T-helper 2 cell treated with Interferon-gamma antibody and Interleukin-4, amounts not matched to agents 100 ng/mL and 5 ng/mL, for 36 hours (primary cell): ENCODE data around the gene SIX5. TPM values are rescaled to one million over a fixed set of nuclear protein-coding genes. Genes with fewer than 3 reads are reported as not detected.
"Not testable (repeated sequence)": the region's sequence is repeated elsewhere in the genome, so short reads cannot be mapped to it uniquely, and the experiment has no call there.

Experiments used
- intact Hi-C: fragments of 100-400 bp; cut with micrococcal nuclease; formaldehyde crosslinking; loops from one replicate; pipeline ENCODE4 v1.15.1; 2023
- total RNA-seq: library from RNA; stranded (reverse); gene quantifications from 2 replicates; pipeline ENCODE4 v1.2.3, GENCODE V29; 2022

SIX5 gene
- total RNA-seq, 1 donor from 2014 or later, result 0.68 TPM

DNA sequence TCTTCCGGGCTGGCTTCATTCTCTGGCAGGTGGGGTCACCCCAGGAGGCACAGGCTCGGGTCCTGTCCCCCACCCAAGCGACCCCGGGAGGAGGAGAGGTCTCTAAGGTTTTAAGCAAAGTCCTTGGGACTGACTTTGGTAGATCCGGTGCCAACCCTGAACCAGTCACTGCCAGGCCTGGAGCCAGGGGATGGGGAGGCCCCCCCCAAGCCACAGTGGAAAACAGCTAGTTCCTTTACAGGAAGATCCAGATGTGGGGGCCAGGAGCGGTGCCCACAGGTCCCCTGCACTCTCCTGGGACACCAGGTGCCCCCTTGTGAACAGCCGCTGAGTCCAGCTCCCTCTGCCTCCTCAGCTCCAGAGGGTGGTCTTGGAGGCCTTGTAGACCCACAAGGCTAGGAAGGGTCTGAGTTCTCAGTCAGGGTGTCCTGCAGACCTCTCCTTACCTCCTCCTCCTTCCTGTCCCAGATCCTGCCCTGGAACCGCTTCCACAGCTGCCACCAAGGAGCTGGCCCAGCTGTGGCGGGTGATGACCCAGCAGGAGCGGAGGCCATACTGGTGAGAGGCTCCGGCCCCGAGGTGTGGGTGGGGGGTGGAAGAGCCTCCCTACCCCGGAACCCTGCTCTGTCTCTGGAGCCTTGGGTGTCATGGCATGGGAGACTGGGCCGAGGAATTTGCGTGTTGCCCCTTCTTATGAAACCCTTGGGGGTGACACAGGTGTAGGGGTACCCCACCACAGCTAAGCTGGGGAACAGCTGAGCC lies 6.0 kb downstream of the SIX5 start:
- intact Hi-C loops, result no loop called here

- intact Hi-C loops, result no loop called here
These were observed 7.3 kb downstream of the SIX5 start for GRCh38 chr19:45761714-45762113.

- intact Hi-C loops, result no loop called here
These were observed 10.1 kb downstream of the SIX5 start for GRCh38 chr19:45758921-45759320.

- intact Hi-C loops, result no loop called here
These were observed 11.4 kb downstream of the SIX5 start for GRCh38 chr19:45757695-45758094.

DNA sequence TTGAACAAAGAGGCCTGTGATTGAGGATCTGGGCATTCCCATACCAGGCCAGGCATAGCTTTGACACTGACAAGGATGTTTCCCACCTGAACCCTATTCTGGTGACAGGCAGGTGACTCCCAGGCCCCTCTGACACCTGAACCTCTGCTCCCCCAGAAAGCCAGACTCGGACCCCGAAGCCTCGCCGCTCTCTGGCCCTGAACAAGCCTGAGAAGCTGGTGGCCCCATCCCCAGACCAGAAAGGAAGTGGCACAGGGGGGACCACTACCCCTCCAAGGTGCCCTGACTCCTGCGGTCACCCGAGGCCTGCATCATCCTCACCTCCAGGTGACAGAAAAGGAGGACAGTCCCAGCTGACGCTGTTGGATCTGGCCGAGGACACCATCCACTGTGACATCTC lies 14.7 kb downstream of the SIX5 start:
- intact Hi-C loops, result no loop called here

- intact Hi-C loops, result no loop called here
These were observed 15.5 kb downstream of the SIX5 start for GRCh38 chr19:45753548-45753947.

DNA sequence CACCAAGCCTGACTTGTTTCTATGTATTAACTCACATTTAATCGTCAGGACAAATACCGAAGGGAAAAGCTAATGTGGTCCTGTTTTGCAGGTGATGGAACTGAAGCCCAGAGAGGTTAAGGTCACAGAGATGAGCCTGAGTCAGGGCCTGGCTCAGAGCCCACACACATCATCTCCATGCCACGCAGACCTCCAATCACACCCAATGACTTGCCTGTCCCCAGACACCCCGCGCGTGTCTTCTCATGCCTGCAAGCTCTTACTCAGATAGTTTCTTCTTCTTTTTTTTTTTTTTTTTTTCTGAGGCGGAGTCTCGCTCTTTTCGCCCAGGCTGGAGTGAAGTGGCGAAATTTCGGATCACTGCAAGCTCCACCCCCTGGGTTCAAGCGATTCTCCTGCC lies 16.4 kb downstream of the SIX5 start:
- intact Hi-C loops, result no loop called here

DNA sequence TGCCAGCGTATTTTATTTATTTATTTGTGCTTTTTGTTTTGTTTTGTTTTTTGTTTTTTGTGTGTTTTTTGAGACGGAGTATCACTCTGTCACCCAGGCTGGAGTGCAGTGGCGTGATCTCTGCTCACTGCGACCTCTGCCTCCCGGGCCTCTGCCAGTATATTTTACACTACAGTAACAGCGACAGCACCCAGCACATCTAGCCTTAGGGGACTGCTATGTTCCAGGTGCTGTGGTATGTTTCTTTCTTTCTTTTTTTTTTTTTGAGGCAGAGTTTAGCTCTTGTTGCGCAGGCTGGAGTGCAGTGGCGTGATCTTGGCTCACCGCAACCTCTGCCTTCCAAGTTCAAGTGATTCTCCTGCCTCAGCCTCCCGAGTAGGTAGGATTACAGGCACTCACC lies 17.6 kb downstream of the SIX5 start:
- intact Hi-C loops, result not testable (repeated sequence)

DNA sequence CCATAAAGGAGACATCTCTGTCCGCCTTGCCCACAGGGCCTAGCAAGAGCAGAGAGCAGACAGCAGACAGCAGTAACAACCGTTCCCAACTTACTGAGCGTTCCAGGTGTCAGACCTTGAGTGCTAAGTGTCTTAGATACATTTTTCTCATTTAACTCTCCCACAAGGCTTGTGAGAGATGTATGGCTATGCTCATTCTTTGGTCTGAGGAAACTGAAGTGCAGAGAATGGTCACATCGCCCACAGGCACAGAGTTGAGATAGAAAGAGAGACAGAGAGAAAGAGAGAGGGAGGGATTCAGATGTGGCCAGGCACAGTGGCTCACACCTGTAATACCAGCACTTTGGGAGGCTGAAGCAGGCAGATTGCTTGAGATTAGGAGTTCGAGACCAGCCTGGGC lies 21.5 kb downstream of the SIX5 start:
- intact Hi-C loops, result no loop called here

GRCh38 chr19:45746866-45747265 lies 22.2 kb downstream of the SIX5 start:
- intact Hi-C loops, result no loop called here

GRCh38 chr19:45745606-45746005 lies 23.4 kb downstream of the SIX5 start:
- intact Hi-C loops, result no loop called here

- intact Hi-C loops, result no loop called here
These were observed 26.1 kb downstream of the SIX5 start for GRCh38 chr19:45742969-45743368.

DNA sequence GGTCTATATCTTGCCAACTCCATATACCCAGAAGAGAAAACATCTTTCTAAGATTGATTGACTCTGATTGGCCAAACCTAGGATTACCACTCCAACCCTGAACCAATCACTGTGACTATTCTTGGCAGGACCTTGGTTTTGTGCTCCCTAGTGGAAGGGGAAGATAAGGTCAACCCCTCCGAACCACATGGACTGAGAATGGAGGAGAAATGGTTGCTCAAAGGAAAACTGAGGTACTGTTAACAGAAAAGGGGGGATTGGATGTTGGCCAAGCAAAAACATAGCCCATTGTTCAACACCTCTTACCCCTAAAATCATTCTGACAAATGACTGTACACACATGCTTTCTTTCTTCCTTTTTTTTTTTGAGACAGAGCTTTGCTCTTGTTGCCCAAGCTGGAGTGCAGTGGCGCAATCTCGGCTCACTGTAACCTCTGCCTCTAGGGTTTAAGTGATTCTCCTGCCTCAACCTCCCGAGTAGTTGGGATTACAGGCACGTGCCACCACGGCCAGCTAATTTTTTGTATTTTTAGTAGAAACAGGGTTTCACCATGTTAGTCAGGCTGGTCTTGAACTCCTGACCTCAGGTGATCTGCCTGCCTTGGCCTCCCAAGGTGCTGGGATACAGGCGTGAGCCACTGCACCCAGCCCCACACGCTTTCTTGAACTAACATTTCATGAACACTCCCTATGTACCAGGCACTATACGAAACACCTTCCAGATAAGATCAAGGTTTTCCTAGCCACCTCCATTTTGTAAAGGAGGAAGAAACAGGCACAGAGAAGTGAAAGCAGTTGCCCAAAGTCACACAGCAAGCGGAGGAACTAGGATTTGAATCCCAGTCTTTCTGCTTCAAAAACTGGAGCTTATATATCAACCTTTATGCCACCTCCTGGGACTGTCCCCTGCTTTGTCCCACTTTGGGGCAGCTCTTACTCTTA lies 29.3 kb downstream of the SIX5 start:
- intact Hi-C loops, result no loop called here

DNA sequence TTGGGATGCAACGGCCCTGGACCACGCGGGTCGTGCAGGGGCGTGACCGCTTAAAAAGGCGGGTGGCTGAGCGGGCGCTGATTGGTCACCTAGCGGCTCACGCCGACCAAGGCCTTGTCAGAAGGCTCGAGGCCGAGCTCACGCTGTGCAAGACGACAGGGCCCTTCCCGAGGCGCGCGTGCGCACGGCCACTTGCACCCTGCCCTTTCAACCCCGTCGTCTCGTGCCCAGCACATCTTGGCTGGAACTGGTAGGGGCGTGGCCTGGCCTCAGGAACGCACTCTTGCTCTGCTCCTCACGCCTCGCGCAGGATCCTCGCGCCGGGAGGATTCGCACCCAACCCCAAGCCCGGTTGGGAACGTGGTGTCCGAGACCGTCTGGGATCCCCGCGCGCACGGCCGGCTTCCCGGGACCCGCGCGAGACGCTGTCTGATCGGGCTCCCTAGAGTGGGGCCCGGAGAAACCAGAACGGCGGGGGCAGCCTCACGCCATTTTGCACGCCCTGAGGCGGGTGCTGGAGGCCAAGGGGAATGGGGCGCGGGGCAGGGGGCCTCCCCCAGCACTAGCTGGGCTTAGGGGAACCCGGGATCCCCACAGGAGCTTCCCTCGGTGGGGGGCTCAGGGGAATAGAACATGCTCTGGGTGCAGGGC lies 35.8 kb downstream of the SIX5 start, which contains the start of gene MEIOSIN:
Gene MEIOSIN (plus strand): TSS at position 280 of the 651 bp plus-strand sequence. CDS start 1,938 bp downstream, outside the sequence.
- intact Hi-C loops, result no loop called here

DNA sequence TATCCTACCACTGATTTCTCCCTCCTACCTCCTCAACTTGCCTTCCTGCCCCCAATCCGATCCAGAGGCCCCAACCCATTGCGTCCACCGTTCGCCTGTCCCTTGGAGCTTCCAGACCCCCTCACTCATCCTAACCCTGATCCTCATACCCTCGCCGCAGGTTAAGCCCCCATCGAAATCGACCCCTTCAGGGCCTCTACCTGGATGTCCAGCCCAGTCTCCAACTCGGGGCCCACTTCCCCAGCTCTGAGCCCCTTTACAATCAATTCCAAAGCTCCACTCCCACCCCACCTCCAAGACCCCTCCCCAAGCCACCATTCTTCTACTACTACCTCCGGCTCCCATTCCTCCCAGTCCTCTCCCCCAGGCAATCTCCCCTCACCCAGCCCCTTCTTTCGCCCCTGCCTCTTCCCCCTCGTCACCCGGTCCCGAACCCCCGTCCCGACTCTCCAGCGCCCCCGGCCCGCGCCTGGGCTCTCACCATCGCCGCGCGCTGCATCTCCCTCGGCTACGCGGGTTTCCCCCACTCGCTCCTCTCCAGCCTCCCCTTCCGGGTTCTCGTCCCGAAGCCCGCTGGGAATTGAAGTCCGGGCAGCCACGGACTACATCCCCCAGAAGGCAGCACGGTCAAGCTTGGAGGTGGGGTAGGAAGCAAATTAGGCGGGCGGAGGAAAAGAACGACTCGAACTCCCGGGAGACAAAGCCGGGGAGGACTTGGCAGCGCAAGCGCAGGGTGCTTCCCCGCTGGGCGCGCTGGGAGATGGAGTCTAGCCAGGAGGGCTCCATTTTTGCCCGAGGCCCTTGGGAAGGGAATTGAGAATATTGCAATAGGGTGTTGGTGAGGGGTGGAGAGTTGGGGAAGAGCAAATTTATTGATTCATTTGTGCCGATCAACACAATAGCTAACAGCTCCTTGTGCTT lies 38.4 kb downstream of the SIX5 start, which contains the start of gene FBXO46:
Gene FBXO46 (minus strand): TSS at position 529 of the 921 bp plus-strand sequence. CDS start 17,401 bp downstream, outside the sequence.
- intact Hi-C loops, result loop anchor here (1.0 to 2.0 kb wide), 5 partner anchors 13 to 156 kb away; partner anchors contain the start of genes IRF2BP1, OPA3, SIX5 and SYMPK

DNA sequence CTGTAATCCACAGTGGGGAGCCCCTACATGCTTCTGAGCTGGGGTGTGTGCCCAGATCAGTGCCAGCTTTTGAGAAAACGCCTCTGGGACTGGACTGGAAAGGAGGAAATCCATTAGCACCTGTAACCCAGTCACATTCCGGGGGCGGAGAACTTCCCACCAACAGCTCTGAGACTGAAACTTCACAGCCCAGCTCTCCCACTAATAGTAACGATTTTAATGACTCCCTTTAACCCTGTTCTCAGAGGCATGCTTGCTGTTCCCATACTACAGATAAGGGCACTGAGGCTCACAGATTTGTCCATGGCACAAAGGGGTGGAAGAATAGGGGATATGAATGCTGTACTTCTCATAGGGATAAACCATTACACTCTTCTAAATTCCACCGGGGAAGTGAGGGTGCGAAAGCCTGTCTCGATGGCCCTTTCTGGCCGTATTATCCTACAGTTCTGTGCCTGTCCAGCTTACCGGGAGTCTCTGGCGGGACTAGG lies 39.2 kb downstream of the SIX5 start:
- intact Hi-C loops, result loop anchor here (1.0 to 2.0 kb wide), 5 partner anchors 13 to 157 kb away; partner anchors contain the start of genes IRF2BP1, OPA3, SIX5 and SYMPK

DNA sequence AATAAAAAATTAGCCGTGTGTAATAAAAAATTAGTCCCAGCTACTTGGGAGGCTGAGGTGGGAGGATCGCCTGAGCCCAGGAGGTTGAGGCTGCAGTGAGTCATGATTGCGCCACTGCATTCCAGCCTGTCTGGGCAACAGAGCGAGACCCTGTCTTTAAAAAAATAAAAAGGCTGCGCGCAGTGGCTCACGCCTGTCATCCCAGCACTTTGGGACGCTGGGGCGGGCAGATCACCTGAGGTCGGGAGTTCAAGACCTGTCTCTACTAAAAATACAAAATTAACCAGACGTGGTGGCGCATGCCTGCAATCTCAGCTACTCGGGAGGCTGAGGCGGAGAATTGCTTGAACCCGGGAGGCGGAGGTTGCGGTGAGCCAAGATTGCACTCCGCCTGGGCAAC lies 40.4 kb downstream of the SIX5 start:
- intact Hi-C loops, result not testable (repeated sequence)

DNA sequence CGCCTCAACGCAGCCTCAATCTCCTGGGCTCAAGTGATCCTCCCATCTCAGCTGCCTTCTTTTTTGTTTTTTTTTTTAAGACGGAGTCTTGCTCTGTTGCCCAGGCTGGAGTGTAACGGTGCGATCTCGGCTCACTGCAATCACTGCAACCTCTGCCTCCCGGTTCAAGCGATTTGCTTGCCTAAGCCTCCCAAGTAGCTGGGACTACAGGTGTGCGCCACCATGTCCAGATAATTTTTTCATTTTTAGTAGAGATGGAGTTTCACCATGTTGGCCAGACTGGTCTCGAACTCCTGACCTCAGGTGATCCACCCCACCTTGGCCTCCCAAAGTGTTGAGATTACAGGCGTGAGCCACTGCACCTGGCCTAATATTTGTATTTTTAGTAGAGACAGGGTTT lies 49.0 kb downstream of the SIX5 start:
- intact Hi-C loops, result not testable (repeated sequence)

GRCh38 chr19:45717983-45718650 lies 50.9 kb downstream of the SIX5 start:
- intact Hi-C loops, result loop anchor here (1.0 to 5.0 kb wide), 8 partner anchors 12 to 312 kb away; partner anchors contain the start of genes DMWD, FBXO46, IRF2BP1 and OPA3
